GM12878 (cell line): ENCODE results near the gene COL6A3.

Source experiments
- NR2F1 ChIP-seq: fragments of 450-650 bp; conservative IDR thresholded peaks from 2 replicates; pipeline ENCODE4 v1.6.1; 2017; ENCODE audit warnings: mild to moderate bottlenecking
- TF ChIP-seq, protein P1 (sequence below), 3 experiments: IDR thresholded peaks in 2 of 3; conservative IDR thresholded peaks in 1 of 3; 2 replicates each; pipeline ENCODE4 v1.5.1; 2011; ENCODE audit warnings: low read depth in 3 of 3, low read length in 3 of 3, mild to moderate bottlenecking in 3 of 3, control low read depth in 2 of 3, moderate library complexity in 2 of 3, inconsistent platforms in 1 of 3, mixed read lengths in 1 of 3; ENCODE audit not compliant: control insufficient read depth in 2 of 3, insufficient read depth in 1 of 3; ENCODE audit errors: extremely low read depth in 1 of 3

DNA sequence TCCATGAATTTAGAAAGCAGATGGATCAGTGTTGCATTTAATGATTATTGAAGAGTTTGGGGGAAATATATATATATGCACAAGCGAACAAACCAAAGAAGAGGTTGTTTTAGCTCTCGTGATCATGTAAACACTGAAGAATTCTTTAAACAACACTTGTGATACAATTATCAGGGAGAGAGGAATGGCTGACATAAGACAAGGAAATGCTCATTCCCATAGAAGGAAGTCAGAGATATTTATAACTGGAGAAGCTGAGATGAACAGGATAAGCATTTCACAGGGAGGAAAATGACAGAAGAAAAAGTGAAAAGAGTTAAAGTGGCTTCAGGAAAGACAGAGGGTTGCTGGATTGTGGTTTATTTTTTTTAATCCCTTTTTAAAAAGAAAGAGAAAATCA is 10.6 kb upstream of the COL6A3 start:
- TF ChIP-seq, protein P1, sequence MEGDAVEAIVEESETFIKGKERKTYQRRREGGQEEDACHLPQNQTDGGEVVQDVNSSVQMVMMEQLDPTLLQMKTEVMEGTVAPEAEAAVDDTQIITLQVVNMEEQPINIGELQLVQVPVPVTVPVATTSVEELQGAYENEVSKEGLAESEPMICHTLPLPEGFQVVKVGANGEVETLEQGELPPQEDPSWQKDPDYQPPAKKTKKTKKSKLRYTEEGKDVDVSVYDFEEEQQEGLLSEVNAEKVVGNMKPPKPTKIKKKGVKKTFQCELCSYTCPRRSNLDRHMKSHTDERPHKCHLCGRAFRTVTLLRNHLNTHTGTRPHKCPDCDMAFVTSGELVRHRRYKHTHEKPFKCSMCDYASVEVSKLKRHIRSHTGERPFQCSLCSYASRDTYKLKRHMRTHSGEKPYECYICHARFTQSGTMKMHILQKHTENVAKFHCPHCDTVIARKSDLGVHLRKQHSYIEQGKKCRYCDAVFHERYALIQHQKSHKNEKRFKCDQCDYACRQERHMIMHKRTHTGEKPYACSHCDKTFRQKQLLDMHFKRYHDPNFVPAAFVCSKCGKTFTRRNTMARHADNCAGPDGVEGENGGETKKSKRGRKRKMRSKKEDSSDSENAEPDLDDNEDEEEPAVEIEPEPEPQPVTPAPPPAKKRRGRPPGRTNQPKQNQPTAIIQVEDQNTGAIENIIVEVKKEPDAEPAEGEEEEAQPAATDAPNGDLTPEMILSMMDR (IDR thresholded peaks at IDR 0.05 in 2 of 3, conservative IDR thresholded peaks at IDR 0.05 in 1 of 3; ENCODE audit: control insufficient read depth in 2 of 3, extremely low read depth in 1 of 3, insufficient read depth in 1 of 3, low read depth in 3 of 3, low read length in 3 of 3), result no peak
- no peak for TF ChIP-seq NR2F1
